HEK293T (cell line): ENCODE data around the gene SERPINB13.

Experiments
- BHLHE40 ChIP-seq: fragments of 450-650 bp; IDR thresholded peaks from 2 replicates; pipeline ENCODE4 v1.6.1; 2016; ENCODE audit warnings: mild to moderate bottlenecking, moderate library complexity, borderline replicate concordance
- FOXM1 ChIP-seq: fragments of 450-650 bp; IDR thresholded peaks from 2 replicates; pipeline ENCODE4 v1.6.1; 2017; ENCODE audit warnings: mild to moderate bottlenecking, borderline replicate concordance
- L3MBTL2 ChIP-seq: fragments of 450-650 bp; conservative IDR thresholded peaks from 2 replicates; pipeline ENCODE4 v1.6.1; 2016; ENCODE audit warnings: mild to moderate bottlenecking
- LEF1 ChIP-seq: fragments of 450-650 bp; IDR thresholded peaks from 2 replicates; pipeline ENCODE4 v1.6.1; 2017; ENCODE audit warnings: mild to moderate bottlenecking, borderline replicate concordance
- NFRKB ChIP-seq: fragments of 450-650 bp; IDR thresholded peaks from 2 replicates; pipeline ENCODE4 v1.6.1; 2016; ENCODE audit warnings: mild to moderate bottlenecking, moderate library complexity
- PKNOX1 ChIP-seq: fragments of 450-650 bp; IDR thresholded peaks from 2 replicates; pipeline ENCODE4 v1.6.1; 2016
- SP1 ChIP-seq: fragments of 450-650 bp; IDR thresholded peaks from 2 replicates; pipeline ENCODE4 v1.6.1; 2017
- SUZ12 ChIP-seq: fragments of 450-650 bp; IDR thresholded peaks from 2 replicates; pipeline ENCODE4 v1.6.1; 2016; ENCODE audit warnings: mild to moderate bottlenecking

GRCh38 chr18:63567825-63568224 lies 19.3 kb upstream of the SERPINB13 start:
- TF ChIP-seq L3MBTL2 (no peak), LEF1 (no peak), BHLHE40 (no peak), NFRKB (no peak), PKNOX1 (no peak), SP1 (no peak), SUZ12 (no peak), FOXM1 (no peak)
